HepG2 (cell line): Measurements from ENCODE around the gene TLE5. TPM values are rescaled to one million over a fixed set of nuclear protein-coding genes. Genes with fewer than 3 reads are reported as not detected.
A peak's percentile ranks its signal among the peaks of the same experiment; 100 is the strongest.

Experiments
- FOXP1 ChIP-seq, 2 experiments: fragments of 450-650 bp in 1 of 2; IDR thresholded peaks; 2 replicates each; pipeline ENCODE4 v1.6.1; 2017 to 2018; ENCODE audit warnings: antibody characterized with exemption in 1 of 2
- HHEX ChIP-seq: IDR thresholded peaks from 2 replicates; pipeline ENCODE4 v1.6.1; 2016; ENCODE audit warnings: control low read depth
- IKZF1 ChIP-seq: fragments of 450-650 bp; IDR thresholded peaks from 2 replicates; pipeline ENCODE4 v1.7.1; 2016
- TBX2 ChIP-seq: sonication (generic); formaldehyde crosslinking; IDR thresholded peaks from 2 replicates; pipeline ENCODE4 v1.5.0; 2020; ENCODE audit warnings: missing genetic modification reagents, mild to moderate bottlenecking, borderline replicate concordance
- TEAD3 ChIP-seq: optimal IDR thresholded peaks from 2 replicates; pipeline ENCODE3; 2016; ENCODE audit warnings: borderline replicate concordance
- ZSCAN29 ChIP-seq: sonication (generic); formaldehyde crosslinking; conservative IDR thresholded peaks from 2 replicates; pipeline ENCODE4 v1.4.0; 2020; ENCODE audit warnings: mild to moderate bottlenecking, missing genetic modification reagents
- ZSCAN30 ChIP-seq: sonication (generic); formaldehyde crosslinking; IDR thresholded peaks from 2 replicates; pipeline ENCODE4 v1.5.0; 2020; ENCODE audit warnings: mild to moderate bottlenecking, missing genetic modification reagents
- polyA plus RNA-seq, 8 experiments: library from polyadenylated mRNA; depleted of rRNA in 3 of 8; stranded (reverse) in 7 of 8; unstranded in 1 of 8; fragments of >200 nt; fragmentation: Illumina TruSeq in 4 of 8; extraction: Trizol in 4 of 8; gene quantifications; 2 replicates each; pipeline versions ENCODE4 v1.2.1 to v1.2.3, GENCODE V29; 2011 to 2016; ENCODE audit warnings: low read depth in 4 of 8, missing spikeins in 1 of 8, mixed read lengths in 1 of 8; ENCODE audit not compliant: insufficient read depth in 1 of 8
- total RNA-seq, 5 experiments: library from RNA; depleted of rRNA; stranded (reverse); fragments of >200 nt; fragmentation: Illumina TruSeq; extraction: Trizol; gene quantifications; 2 replicates each; pipeline ENCODE4 v1.2.3, GENCODE V29; 2016; ENCODE audit warnings: low read depth in 1 of 5
- TF ChIP-seq, protein P1 (sequence below): sonication (generic); formaldehyde crosslinking; IDR thresholded peaks from 2 replicates; pipeline ENCODE4 v1.5.1; 2020; ENCODE audit warnings: mild to moderate bottlenecking, missing genetic modification reagents, moderate library complexity
- TF ChIP-seq, protein P2 (sequence below): sonication (generic); formaldehyde crosslinking; IDR thresholded peaks from 2 replicates; pipeline ENCODE4 v1.5.1; 2020; ENCODE audit warnings: mild to moderate bottlenecking, missing genetic modification reagents, borderline replicate concordance
- TF ChIP-seq, protein P3 (sequence below): sonication (generic); formaldehyde crosslinking; IDR thresholded peaks from 2 replicates; pipeline ENCODE4 v1.4.0; 2020; ENCODE audit warnings: missing genetic modification reagents, borderline replicate concordance
- TF ChIP-seq, protein P4 (sequence below), 2 experiments: IDR thresholded peaks; 2 replicates each; pipeline ENCODE4 v1.6.1; 2011 to 2012; ENCODE audit warnings: low read length in 2 of 2, borderline replicate concordance in 1 of 2, low read depth in 1 of 2, mild to moderate bottlenecking in 1 of 2, moderate library complexity in 1 of 2
- TF ChIP-seq, protein P5 (sequence below): sonication (generic); formaldehyde crosslinking; IDR thresholded peaks from 2 replicates; pipeline ENCODE4 v1.5.1; 2020; ENCODE audit warnings: mild to moderate bottlenecking, moderate library complexity, missing genetic modification reagents

Gene TLE5
- total and polyA plus RNA-seq, 2 of the 13 experiments (the other 11 are each of a cell fraction or from before 2014, with no cell fraction given) = 62.8 to 189 TPM

DNA sequence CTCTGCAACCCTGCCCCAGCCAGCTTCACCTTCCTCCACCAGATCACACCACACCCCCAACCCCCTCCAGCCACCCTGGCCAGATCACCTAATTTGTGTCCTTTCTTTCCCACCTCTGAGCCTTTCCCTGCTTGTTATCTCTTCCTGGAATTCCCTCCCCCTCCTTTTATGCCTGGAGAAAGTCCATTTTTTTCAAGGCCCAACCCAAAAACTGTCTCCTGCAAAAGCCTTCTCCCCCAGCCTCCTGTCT, 28.0 kb downstream of the TLE5 start (continued):
- 0 out of 2 replicates have a peak, but pooled peaks have one; percentile 4 for TF ChIP-seq TBX2 (CRISPR knock-in tag)
- no peak for TF ChIP-seq ZSCAN30
- no peak for TF ChIP-seq FOXP1 (IDR thresholded peaks at IDR 0.05)
- 0 out of 2 replicates have a peak, but pooled peaks have one; percentile 16 for TF ChIP-seq FOXP1 (CRISPR knock-in tag; IDR thresholded peaks at IDR 0.05)
- peak; percentile 7 for TF ChIP-seq TEAD3 (CRISPR knock-in tag)
- no peak for TF ChIP-seq HHEX (CRISPR knock-in tag)
- TF ChIP-seq, protein P1, sequence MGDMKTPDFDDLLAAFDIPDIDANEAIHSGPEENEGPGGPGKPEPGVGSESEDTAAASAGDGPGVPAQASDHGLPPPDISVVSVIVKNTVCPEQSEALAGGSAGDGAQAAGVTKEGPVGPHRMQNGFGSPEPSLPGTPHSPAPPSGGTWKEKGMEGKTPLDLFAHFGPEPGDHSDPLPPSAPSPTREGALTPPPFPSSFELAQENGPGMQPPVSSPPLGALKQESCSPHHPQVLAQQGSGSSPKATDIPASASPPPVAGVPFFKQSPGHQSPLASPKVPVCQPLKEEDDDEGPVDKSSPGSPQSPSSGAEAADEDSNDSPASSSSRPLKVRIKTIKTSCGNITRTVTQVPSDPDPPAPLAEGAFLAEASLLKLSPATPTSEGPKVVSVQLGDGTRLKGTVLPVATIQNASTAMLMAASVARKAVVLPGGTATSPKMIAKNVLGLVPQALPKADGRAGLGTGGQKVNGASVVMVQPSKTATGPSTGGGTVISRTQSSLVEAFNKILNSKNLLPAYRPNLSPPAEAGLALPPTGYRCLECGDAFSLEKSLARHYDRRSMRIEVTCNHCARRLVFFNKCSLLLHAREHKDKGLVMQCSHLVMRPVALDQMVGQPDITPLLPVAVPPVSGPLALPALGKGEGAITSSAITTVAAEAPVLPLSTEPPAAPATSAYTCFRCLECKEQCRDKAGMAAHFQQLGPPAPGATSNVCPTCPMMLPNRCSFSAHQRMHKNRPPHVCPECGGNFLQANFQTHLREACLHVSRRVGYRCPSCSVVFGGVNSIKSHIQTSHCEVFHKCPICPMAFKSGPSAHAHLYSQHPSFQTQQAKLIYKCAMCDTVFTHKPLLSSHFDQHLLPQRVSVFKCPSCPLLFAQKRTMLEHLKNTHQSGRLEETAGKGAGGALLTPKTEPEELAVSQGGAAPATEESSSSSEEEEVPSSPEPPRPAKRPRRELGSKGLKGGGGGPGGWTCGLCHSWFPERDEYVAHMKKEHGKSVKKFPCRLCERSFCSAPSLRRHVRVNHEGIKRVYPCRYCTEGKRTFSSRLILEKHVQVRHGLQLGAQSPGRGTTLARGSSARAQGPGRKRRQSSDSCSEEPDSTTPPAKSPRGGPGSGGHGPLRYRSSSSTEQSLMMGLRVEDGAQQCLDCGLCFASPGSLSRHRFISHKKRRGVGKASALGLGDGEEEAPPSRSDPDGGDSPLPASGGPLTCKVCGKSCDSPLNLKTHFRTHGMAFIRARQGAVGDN = no peak
- TF ChIP-seq ZSCAN29 (CRISPR knock-in tag) = no peak
- TF ChIP-seq IKZF1 = no peak
- TF ChIP-seq, protein P2, sequence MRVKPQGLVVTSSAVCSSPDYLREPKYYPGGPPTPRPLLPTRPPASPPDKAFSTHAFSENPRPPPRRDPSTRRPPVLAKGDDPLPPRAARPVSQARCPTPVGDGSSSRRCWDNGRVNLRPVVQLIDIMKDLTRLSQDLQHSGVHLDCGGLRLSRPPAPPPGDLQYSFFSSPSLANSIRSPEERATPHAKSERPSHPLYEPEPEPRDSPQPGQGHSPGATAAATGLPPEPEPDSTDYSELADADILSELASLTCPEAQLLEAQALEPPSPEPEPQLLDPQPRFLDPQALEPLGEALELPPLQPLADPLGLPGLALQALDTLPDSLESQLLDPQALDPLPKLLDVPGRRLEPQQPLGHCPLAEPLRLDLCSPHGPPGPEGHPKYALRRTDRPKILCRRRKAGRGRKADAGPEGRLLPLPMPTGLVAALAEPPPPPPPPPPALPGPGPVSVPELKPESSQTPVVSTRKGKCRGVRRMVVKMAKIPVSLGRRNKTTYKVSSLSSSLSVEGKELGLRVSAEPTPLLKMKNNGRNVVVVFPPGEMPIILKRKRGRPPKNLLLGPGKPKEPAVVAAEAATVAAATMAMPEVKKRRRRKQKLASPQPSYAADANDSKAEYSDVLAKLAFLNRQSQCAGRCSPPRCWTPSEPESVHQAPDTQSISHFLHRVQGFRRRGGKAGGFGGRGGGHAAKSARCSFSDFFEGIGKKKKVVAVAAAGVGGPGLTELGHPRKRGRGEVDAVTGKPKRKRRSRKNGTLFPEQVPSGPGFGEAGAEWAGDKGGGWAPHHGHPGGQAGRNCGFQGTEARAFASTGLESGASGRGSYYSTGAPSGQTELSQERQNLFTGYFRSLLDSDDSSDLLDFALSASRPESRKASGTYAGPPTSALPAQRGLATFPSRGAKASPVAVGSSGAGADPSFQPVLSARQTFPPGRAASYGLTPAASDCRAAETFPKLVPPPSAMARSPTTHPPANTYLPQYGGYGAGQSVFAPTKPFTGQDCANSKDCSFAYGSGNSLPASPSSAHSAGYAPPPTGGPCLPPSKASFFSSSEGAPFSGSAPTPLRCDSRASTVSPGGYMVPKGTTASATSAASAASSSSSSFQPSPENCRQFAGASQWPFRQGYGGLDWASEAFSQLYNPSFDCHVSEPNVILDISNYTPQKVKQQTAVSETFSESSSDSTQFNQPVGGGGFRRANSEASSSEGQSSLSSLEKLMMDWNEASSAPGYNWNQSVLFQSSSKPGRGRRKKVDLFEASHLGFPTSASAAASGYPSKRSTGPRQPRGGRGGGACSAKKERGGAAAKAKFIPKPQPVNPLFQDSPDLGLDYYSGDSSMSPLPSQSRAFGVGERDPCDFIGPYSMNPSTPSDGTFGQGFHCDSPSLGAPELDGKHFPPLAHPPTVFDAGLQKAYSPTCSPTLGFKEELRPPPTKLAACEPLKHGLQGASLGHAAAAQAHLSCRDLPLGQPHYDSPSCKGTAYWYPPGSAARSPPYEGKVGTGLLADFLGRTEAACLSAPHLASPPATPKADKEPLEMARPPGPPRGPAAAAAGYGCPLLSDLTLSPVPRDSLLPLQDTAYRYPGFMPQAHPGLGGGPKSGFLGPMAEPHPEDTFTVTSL (CRISPR knock-in tag) = peak; percentile 26; the same call in 1 of the 2 replicates
- TF ChIP-seq, protein P3, sequence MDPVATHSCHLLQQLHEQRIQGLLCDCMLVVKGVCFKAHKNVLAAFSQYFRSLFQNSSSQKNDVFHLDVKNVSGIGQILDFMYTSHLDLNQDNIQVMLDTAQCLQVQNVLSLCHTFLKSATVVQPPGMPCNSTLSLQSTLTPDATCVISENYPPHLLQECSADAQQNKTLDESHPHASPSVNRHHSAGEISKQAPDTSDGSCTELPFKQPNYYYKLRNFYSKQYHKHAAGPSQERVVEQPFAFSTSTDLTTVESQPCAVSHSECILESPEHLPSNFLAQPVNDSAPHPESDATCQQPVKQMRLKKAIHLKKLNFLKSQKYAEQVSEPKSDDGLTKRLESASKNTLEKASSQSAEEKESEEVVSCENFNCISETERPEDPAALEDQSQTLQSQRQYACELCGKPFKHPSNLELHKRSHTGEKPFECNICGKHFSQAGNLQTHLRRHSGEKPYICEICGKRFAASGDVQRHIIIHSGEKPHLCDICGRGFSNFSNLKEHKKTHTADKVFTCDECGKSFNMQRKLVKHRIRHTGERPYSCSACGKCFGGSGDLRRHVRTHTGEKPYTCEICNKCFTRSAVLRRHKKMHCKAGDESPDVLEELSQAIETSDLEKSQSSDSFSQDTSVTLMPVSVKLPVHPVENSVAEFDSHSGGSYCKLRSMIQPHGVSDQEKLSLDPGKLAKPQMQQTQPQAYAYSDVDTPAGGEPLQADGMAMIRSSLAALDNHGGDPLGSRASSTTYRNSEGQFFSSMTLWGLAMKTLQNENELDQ = no peak
- TF ChIP-seq, protein P4, sequence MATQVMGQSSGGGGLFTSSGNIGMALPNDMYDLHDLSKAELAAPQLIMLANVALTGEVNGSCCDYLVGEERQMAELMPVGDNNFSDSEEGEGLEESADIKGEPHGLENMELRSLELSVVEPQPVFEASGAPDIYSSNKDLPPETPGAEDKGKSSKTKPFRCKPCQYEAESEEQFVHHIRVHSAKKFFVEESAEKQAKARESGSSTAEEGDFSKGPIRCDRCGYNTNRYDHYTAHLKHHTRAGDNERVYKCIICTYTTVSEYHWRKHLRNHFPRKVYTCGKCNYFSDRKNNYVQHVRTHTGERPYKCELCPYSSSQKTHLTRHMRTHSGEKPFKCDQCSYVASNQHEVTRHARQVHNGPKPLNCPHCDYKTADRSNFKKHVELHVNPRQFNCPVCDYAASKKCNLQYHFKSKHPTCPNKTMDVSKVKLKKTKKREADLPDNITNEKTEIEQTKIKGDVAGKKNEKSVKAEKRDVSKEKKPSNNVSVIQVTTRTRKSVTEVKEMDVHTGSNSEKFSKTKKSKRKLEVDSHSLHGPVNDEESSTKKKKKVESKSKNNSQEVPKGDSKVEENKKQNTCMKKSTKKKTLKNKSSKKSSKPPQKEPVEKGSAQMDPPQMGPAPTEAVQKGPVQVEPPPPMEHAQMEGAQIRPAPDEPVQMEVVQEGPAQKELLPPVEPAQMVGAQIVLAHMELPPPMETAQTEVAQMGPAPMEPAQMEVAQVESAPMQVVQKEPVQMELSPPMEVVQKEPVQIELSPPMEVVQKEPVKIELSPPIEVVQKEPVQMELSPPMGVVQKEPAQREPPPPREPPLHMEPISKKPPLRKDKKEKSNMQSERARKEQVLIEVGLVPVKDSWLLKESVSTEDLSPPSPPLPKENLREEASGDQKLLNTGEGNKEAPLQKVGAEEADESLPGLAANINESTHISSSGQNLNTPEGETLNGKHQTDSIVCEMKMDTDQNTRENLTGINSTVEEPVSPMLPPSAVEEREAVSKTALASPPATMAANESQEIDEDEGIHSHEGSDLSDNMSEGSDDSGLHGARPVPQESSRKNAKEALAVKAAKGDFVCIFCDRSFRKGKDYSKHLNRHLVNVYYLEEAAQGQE (IDR thresholded peaks at IDR 0.05; ENCODE audit: borderline replicate concordance in 1 of 2, low read depth in 1 of 2, low read length in 2 of 2) = no peak
- TF ChIP-seq, protein P5, sequence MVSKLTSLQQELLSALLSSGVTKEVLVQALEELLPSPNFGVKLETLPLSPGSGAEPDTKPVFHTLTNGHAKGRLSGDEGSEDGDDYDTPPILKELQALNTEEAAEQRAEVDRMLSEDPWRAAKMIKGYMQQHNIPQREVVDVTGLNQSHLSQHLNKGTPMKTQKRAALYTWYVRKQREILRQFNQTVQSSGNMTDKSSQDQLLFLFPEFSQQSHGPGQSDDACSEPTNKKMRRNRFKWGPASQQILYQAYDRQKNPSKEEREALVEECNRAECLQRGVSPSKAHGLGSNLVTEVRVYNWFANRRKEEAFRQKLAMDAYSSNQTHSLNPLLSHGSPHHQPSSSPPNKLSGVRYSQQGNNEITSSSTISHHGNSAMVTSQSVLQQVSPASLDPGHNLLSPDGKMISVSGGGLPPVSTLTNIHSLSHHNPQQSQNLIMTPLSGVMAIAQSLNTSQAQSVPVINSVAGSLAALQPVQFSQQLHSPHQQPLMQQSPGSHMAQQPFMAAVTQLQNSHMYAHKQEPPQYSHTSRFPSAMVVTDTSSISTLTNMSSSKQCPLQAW = 0 out of 2 replicates have a peak, but pooled peaks have one; percentile 43
